Activated T-cell treated with anti-CD3 and anti-CD28 coated beads for 1 hour (primary cell): Measurements from ENCODE around the gene SYCE1.
"Not testable (repeated sequence)": the region's sequence is repeated elsewhere in the genome, so short reads cannot be mapped to it uniquely, and the experiment has no call there.

Source experiments
- DNase-seq: peaks from one replicate; pipeline ENCODE4 v3.0.0-alpha.2; 2020; ENCODE audit warnings: low read depth

The SYCE1 gene

GRCh38 chr10:133565441-133566294 lies at the start of gene SYCE1:
Gene SYCE1 (minus strand): TSS chr10:133565583. CDS start chr10:133565529, 54 bp downstream.
- DNase-seq: no peak

GRCh38 chr10:133614830-133615580 lies 49.6 kb upstream of the SYCE1 start:
- no peak for DNase-seq

GRCh38 chr10:133613699-133614098 lies 48.3 kb upstream of the SYCE1 start:
- no peak for DNase-seq

- DNase-seq: no peak
These were observed 45.7 kb upstream of the SYCE1 start for GRCh38 chr10:133611079-133611478.

- no peak for DNase-seq
These were observed 43.5 kb upstream of the SYCE1 start for GRCh38 chr10:133608855-133609254.

- not testable (repeated sequence) for DNase-seq
These were observed 38.1 kb upstream of the SYCE1 start for GRCh38 chr10:133603434-133603833.

- no peak for DNase-seq
These were observed 35.3 kb upstream of the SYCE1 start for GRCh38 chr10:133600657-133601056.

- DNase-seq: not testable (repeated sequence)
These were observed 34.5 kb upstream of the SYCE1 start for GRCh38 chr10:133599869-133600268.

- no peak for DNase-seq
These were observed 27.3 kb upstream of the SYCE1 start for GRCh38 chr10:133592716-133593115.

GRCh38 chr10:133590970-133591359 lies 25.6 kb upstream of the SYCE1 start:
- no peak for DNase-seq

GRCh38 chr10:133590226-133590969 lies 25.0 kb upstream of the SYCE1 start:
- DNase-seq: no peak

- not testable (repeated sequence) for DNase-seq
These were observed 11.7 kb upstream of the SYCE1 start for GRCh38 chr10:133577037-133577436.

GRCh38 chr10:133573460-133573859 lies 8.1 kb upstream of the SYCE1 start:
- not testable (repeated sequence) for DNase-seq

- DNase-seq: not testable (repeated sequence)
These were observed 6.7 kb upstream of the SYCE1 start for GRCh38 chr10:133572055-133572454.

GRCh38 chr10:133569801-133570200 lies 4.4 kb upstream of the SYCE1 start:
- DNase-seq: not testable (repeated sequence)

GRCh38 chr10:133568831-133569527 lies 3.6 kb upstream of the SYCE1 start:
- not testable (repeated sequence) for DNase-seq

GRCh38 chr10:133568287-133568614 lies 2.9 kb upstream of the SYCE1 start:
- no peak for DNase-seq

GRCh38 chr10:133567609-133568286 lies 2.4 kb upstream of the SYCE1 start:
- DNase-seq: no peak

GRCh38 chr10:133567119-133567518 lies 1.7 kb upstream of the SYCE1 start:
- no peak for DNase-seq

- DNase-seq: no peak
These were observed 567 bp downstream of the SYCE1 start for GRCh38 chr10:133564816-133565215.

GRCh38 chr10:133559216-133559615 lies 6.2 kb downstream of the SYCE1 start:
- no peak for DNase-seq
